GM13977 (cell line): ENCODE data around the gene KRT17.
"Not testable (repeated sequence)": the region's sequence is repeated elsewhere in the genome, so short reads cannot be mapped to it uniquely, and the experiment has no call there.

Experiments
- DNase-seq: peaks from one replicate; pipeline ENCODE4 v3.0.0; 2012; ENCODE audit warnings: low spot score
- in situ Hi-C: fragments of 300-500 bp; cut with MboI; formaldehyde crosslinking; loops from one replicate; pipeline ENCODE4 v1.12.0; 2022; ENCODE audit warnings: low sequenced_read_pairs, low pct_unique_long_range_greater_than_20kb, mixed read lengths, inconsistent platforms; ENCODE audit not compliant: unreplicated experiment
- TF ChIP-seq, protein P1 (sequence below): IDR thresholded peaks from 2 replicates; pipeline ENCODE4 v1.5.1; 2012; ENCODE audit warnings: mild to moderate bottlenecking, control low read depth; ENCODE audit not compliant: insufficient read depth; ENCODE audit errors: extremely low read depth, missing control alignments

Gene KRT17

DNA sequence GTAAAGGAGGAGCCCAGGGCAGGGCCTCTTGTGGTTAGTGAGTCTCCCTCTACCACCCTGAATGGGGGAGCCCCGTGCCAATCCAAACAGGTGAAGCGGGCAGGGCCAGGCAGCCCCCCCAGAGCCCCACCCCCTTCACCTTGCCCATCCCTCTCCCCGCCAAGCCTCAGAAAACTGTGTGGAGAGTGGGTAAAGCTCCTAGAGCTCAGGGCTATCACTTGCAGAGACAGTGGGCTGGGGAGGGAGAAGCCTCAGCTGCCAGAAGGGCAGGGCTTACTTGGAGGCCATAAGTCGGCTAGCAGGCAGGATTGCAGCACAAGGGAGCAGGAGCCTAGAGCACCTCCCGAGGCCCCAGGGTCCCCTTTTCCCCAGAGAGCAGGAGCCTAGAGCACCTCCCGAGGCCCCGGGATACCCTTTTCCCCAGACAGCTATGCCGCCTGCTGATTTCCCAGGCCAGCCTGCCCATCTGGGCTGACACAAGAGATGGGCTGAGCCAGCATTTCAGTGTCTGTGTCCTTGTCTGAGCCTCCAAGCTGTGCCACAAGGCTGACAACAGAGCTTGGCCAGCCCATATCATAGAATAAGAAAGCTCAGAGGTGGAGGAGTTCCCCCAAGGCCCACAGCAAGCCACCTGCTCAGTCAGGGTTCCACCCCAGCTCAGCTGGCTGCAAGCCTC lies 30.9 kb downstream of the KRT17 start:
- TF ChIP-seq, protein P1, sequence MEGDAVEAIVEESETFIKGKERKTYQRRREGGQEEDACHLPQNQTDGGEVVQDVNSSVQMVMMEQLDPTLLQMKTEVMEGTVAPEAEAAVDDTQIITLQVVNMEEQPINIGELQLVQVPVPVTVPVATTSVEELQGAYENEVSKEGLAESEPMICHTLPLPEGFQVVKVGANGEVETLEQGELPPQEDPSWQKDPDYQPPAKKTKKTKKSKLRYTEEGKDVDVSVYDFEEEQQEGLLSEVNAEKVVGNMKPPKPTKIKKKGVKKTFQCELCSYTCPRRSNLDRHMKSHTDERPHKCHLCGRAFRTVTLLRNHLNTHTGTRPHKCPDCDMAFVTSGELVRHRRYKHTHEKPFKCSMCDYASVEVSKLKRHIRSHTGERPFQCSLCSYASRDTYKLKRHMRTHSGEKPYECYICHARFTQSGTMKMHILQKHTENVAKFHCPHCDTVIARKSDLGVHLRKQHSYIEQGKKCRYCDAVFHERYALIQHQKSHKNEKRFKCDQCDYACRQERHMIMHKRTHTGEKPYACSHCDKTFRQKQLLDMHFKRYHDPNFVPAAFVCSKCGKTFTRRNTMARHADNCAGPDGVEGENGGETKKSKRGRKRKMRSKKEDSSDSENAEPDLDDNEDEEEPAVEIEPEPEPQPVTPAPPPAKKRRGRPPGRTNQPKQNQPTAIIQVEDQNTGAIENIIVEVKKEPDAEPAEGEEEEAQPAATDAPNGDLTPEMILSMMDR = no peak
- in situ Hi-C loops = loop anchor here (25.0 kb wide), 1 partner anchor 106 kb away; the partner anchor contains the start of genes KRT35 and KRT36
- DNase-seq = no peak

DNA sequence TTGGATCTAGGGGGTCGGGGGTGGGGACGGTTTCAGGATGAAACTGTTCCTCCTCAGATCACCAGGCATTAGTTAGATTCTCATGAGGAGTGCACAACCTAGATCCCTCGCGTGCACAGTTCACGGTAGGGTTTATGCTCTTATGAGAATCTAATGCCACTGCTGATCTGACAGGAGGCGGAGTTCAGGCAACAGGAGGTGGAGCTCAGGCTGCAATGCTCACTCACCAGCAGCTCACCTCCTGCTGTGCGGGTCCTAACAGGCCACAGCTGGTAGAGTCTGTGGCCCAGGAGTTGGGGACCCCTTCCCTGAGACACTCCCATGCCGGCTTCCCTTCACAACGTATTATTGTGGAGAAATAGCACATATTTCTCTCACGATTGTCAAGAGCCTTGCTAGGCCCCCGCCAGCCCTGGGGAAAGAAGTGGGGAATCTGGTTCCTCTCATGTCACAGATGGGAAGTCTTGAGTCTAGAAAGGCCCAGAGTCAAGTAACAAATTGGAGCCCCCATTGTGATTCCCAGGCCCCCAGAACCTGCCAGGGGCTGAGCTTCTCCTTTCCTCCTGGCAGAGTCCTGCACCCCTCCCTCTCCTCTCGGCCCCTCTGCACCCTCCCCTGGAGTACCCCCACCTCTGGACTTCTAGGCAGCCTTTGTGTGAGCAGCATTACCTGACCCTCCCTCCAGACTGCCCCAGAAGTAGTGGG lies 31.6 kb downstream of the KRT17 start:
- TF ChIP-seq, protein P1 = no peak
- in situ Hi-C loops = loop anchor here (25.0 kb wide), 1 partner anchor 105 kb away; the partner anchor contains the start of genes KRT35 and KRT36
- no peak for DNase-seq

DNA sequence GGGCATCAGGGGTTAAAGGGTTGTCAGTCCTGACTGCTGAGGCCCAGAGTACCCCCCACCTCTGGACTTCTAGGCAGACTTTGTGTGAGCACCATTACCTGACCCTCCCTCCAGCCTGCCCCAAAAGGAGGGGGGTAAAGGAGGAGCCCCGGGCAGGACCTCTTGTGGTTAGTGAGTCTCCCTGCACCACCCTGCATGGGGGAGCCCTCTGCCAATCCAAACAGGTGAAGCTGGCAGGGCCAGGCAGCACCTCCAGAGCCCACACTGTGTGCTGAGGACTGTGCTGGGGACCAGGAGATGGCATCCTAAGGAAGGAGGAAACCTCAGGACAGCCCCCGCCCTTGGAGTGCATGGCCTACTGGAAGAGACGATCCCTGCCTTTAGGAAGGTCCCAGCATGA lies 35.1 kb downstream of the KRT17 start:
- DNase-seq = no peak
- in situ Hi-C loops = loop anchor here (25.0 kb wide), 1 partner anchor 102 kb away; the partner anchor contains the start of genes KRT35 and KRT36
- TF ChIP-seq, protein P1 = no peak

DNA sequence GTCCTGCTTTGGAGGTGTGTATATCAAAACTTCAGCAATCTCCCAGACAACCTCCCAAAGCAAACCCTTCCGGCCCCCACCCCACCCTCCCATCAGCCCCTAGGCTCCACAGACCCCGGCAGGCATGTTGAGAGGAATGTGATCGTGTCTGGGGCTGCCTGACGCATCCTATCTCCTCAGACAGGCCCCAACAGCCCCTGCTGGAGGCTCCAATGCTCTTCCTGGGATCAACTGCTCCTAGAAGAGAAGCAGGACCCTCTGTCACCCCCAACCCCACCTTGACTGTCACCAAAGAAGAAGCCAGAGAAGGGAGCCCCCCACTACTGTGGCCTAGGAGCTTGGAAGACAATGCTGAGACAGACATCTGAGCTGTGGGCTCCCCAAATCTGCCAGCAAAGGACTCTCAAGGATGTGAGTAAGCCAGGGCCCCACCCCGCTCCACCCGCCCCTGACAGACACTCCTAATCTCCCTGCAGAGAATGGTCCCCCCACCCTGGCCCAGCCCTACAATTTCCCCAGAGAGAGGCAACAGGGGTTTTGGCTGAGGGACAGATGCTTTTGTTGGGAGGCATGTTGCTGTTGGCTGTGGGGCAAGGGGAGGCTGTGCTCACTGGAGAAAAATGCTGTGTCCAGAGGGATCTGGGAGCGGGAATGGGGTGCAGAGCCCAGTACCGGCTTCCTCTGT lies 36.1 kb downstream of the KRT17 start:
- TF ChIP-seq, protein P1 = no peak
- no peak for DNase-seq
- in situ Hi-C loops = loop anchor here (25.0 kb wide), 1 partner anchor 101 kb away; the partner anchor contains the start of genes KRT35 and KRT36

DNA sequence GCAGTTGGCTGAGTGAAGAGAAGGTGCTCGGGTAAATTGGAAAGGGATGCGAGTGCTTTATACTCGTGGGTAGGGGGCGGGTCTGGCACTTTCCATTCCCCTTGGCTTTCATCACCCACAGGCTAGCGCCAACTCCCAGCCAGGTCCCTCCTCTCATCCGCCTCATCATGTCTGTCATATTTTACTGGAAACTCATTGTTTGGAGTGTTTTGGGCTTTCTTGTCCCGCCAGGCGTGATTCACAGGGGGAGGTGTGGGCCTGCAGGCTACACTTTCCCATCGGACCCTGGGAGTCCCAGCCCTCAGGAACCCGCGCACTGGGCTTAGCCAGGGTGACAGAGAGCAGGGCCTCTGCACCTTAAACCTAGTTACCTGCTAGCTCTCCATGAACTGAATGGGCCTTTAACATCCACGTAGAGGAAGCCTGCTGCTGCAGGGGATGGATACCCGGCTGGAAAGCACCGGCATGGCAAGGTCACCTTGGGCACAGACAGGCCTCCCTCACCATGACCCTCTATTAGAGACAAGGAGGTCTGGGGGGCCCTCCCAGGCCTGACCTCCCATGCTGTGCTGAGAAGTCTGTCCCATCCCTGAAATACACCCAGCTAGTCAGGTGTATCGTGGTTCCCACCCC lies 37.4 kb downstream of the KRT17 start, which contains the start of gene KRT14:
KRT14 (minus strand) TSS at position 33 of the 633 bp plus-strand sequence. CDS start 61 bp downstream, outside the sequence.
- TF ChIP-seq, protein P1 = no peak
- in situ Hi-C loops = loop anchor here (25.0 kb wide), 1 partner anchor 100 kb away; the partner anchor contains the start of genes KRT35 and KRT36
- no peak for DNase-seq

DNA sequence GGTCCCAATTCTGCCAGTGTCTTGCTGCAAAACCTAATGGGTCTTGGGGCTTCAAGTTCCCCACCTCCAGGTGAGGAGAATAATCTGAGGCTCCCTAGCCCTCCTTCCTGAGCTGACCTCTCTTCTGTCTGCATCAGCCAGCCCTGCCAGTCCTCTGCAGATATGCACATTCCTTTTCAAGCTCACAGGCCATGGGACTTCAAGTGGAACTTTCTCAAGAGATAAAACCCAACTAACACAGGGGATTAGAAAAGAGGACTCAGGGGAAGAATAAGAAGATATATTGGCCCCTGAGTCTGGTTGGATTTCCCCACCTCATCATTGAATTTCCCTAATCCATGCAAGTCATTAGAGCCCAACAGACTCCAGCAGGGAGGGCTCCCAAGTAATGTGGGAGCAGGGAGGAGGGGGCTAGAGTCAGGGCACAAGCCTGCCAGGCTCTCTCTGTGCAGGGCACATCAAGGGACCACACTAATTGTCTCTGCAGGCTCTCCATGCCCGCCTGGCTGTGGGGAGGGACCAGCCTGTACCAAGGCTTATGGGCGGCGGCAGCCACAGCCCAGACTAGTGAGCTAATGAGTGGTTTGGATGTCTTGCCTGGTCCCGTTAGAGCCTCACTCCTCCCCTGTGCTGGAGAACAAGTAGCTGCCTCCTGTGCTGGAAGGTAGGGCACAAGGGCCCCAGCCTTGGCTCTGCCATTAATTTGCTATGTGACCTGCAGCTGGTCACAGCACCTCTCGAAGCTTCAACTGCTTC lies 38.9 kb downstream of the KRT17 start:
- TF ChIP-seq, protein P1 = no peak
- in situ Hi-C loops = loop anchor here (25.0 kb wide), 1 partner anchor 98 kb away; the partner anchor contains the start of genes KRT35 and KRT36
- no peak for DNase-seq

DNA sequence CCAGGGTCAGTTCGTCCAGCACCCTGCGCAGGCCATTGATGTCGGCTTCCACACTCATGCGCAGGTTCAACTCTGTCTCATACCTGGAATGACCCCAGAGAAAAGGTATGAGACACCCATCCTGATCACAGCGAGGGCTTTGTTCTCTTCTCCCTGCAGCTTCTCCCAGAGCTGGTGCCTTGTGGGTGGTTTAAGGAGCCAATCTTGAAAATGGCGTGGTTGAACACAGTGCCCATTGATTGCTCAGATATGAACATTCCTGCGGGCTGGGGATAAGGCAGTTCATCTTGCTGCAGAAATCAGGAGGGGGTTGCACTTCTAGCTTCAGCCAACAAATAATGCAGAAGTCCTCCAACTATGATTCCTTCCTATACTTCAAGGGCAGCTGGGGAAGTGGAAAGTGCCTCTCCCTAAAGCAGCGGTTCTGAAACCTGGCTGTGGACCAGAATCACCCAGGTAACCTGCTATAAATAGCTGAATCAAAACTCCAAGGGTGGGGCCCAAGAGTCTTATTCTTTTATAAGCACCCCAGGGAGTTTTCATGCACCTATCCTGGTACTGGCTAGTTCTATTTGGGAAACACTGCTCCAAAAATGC lies 39.9 kb downstream of the KRT17 start:
- not testable (repeated sequence) for DNase-seq
- in situ Hi-C loops = loop anchor here (25.0 kb wide), 1 partner anchor 97 kb away; the partner anchor contains the start of genes KRT35 and KRT36
